Hematopoietic multipotent progenitor cell treated with erythropoietin and hydrocortisone succinate and interleukin-3 and kit ligand, for 6 days (in vitro differentiated cells): ENCODE data around the gene PROSER2.

ENCODE experiments used
- DNase-seq: peaks from one replicate; pipeline ENCODE4 v3.0.0-alpha.2; 2015

Gene PROSER2

DNA sequence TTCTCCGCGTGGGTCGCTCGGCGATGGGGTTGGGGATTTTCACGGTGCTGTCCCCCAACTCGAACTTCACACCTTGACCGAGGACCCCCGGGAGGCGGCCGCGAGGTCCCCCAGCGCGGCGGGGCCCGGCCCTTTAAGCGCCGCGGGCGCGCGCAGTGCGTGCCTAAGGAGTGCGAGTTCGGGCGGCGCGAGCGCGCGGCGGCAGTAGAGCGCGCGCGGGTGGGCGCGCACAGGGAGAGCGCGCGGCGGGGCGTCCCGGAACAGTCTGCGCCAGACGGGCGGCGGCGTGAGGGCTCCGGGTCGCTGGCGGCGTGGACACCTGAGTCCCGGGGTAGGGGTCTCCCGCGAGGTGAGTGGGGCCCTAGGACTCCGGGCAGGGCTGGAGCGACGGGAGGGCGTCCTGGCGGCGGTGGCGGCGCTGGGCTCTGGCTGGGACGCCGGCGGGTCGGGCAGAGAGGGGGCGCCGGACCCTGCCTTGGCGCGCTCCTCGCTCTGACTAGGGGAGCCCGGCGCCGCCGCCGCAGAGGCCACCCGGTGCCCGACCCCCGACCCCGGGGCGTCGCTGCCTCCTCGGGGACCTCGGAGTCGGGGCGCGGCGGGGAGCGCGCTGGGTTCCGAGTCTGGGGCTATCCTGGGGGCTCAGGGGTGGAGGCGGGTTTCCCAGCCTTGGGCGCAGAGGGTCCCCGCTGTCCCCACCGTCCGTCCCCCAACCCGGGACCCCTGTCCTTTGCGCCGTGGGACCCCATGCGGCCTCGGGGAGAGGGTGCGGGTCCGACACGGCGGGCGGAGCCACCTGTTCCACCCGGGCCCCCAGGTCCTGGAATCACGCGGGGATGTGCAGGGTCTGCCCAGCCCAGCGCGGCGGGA lies at the start of gene PROSER2:
TSS of gene PROSER2 (plus strand) at position 235 of the 867 bp plus-strand sequence. CDS start 28,722 bp downstream, outside the sequence.
- peak; percentile 87 for DNase-seq

DNA sequence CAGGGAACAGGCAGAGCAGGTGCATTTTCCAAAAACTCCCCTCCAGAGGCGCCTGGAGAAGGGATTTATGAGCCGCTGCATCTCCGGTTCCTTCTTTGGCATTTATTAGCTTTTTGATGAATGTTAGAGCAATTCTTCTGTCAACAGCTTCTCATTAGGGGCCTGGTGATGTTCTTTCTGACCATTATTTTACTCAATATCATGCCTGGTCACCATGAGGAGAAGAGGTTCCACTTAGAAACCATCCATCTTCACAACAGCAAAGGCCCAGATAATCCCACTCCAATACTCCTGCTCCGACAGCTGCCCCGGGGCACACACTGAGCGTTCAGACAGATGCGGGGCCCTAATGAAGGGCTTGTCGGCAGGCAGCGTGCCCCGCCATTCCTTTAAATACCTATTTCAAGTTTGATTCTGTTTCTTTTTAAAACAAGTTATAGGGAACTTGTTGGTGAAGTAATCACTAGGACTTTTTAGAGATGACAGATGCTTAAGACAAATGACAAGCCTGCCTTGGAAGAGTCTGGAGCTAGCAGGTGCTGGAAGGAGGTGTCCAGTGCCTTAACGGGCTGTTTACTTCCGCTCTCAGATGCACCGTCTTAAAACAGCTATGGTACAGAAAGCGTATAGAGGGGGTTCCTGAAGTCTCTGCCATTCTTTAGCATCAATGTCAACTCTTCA lies 49.3 kb upstream of the PROSER2 start:
- no peak for DNase-seq

- DNase-seq, result no peak
Observed at GRCh38 chr10:11775412-11775811, 47.7 kb upstream of the PROSER2 start.

- DNase-seq, result no peak
Observed at GRCh38 chr10:11776080-11776479, 47.1 kb upstream of the PROSER2 start.

DNA sequence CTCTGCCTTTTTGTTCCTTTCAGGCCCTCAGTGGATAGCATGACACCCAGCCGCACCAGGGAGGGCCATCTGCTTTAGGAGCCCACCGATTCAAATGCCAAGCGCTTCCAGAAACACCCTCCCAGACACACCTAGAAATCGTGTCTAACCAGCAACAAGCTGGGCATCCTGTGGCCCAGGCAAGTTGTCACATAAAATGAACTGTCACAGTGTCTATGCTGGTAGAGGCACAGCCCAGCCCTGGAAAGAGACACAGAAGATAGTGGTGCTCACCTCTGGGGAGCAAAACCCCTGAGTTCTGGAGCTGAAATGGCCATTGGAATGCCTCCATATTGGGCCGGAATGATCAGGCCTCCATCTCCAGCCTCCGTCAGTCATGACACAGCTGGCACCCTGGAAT lies 42.0 kb upstream of the PROSER2 start:
- no peak for DNase-seq

DNA sequence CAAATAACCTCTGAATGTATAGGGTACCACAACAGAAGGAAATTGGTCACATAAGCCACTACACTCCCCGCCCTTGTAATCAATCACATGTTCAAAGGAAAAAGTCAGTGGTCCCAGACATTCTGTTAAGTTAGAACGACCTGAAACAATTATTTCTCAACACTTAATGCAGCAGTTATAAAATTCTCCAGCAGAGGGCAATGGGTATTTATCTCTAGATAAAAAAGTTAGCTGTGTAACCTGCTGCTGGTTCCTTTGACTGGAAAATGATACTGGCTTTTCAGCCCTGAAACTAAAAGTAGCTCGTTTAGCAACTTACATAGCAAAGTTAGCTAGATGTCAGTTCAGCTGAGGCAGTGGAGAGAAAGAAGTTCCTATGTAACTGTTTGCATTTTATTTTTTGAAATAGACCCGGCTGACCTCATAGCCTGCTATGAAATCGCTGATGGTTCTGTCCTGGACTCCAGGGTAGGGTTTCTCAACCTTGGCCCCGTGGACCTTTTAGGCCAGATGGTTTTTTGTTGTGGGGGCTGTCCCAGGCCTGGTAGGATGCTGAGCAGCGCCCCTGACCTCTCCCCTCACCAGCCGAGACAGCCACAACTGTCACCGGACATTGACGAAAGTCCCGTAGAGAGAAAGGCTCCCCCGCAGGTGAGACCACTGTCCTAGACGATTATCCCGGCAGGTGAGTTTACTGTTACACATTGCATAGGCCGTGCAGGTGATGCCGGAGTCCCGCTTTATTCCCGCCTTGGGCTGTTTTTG lies 40.2 kb upstream of the PROSER2 start:
- DNase-seq, result peak; percentile 90

DNA sequence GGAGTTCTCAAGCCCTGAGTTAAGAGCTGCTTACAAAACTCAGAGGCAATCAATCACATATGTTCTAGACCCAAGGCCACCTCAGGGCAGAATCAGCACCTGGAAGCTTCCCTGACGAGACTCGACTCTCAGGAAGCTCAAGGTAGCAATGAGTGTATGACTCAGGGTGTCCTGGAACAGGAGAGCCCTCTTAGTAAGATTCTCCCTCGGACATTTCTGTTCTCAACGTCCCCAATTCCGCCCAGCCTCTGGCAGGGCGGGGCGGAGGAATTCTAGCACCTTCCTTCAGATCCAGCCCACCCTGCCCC lies 39.6 kb upstream of the PROSER2 start:
- no peak for DNase-seq

DNA sequence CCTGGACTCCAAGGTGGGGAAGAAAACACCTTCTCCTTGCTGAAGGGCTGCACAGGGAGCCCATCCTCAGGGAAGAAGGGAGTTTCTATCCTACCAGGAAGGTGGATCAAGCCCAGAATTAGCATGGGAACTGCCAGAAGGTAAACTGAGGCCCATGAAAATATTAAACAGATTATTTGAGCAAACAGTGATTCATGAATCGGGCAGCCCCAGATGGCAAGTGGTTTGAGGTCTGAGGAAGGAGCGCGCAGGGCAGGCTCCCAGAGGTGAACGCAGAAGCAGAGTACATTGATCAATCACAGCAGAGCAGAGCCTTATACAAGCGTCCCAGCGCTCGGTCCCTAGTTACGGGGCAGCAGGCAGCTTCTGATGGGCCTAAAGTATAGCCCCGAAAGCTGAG lies 35.8 kb upstream of the PROSER2 start:
- DNase-seq, result no peak

DNA sequence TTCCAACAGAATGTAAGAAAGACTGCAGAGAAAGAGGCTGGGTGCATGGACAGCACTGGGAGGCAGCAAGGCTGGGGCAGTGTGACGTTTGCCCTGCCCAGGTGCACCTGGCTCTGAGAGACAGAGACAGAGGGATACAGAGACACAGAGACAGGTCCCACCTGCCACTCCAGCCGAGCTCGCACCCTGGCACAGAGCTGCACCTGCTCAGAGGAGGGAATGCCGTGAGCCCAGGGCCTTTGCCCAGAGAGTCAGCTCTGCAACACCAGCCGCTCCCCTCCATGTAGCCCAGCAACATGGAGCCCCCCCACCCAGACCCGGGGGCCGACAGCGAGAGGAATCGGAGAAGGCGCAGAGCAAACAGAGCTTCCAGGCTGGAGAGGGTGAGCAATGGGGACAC lies 35.3 kb upstream of the PROSER2 start:
- DNase-seq, result no peak

GRCh38 chr10:11789306-11789705 lies 33.9 kb upstream of the PROSER2 start:
- no peak for DNase-seq

- no peak for DNase-seq
Observed at GRCh38 chr10:11789956-11790355, 33.2 kb upstream of the PROSER2 start.

DNA sequence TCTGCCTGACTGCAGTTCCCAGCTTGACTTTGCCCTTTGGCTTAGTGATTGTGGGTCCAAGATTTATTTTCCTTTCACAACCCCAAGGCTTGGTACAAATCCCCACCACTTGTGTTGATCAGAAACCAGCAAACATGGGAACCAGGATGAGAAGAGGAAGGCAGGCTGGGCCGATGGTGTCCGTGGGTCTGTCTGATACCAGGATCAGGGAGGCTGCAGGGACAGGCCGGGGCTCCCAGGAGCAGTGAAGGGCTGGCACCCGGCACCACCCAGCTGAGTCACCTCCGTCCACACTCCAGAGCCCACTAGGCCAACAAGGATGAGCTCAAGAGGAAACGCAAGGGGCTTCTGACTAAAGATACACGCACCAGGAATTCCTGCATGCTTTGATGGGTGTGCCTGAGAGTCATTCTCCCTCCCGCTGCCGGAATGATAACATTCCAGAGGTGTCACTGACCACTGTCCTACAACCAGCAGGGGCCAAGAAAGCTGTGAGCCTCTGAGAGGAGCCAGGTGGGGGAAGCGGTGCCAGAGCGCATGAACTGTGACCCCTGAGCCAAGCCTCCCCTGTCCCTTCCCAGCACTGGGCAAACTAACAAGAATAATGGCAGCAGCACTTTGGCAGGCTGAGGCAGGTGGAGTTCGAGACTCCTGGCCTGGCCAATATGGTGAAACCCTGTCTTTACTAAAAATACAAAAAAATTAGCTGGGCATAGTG lies 29.2 kb upstream of the PROSER2 start:
- DNase-seq, result no peak

- no peak for DNase-seq
Observed at GRCh38 chr10:11794566-11794965, 28.6 kb upstream of the PROSER2 start.

DNA sequence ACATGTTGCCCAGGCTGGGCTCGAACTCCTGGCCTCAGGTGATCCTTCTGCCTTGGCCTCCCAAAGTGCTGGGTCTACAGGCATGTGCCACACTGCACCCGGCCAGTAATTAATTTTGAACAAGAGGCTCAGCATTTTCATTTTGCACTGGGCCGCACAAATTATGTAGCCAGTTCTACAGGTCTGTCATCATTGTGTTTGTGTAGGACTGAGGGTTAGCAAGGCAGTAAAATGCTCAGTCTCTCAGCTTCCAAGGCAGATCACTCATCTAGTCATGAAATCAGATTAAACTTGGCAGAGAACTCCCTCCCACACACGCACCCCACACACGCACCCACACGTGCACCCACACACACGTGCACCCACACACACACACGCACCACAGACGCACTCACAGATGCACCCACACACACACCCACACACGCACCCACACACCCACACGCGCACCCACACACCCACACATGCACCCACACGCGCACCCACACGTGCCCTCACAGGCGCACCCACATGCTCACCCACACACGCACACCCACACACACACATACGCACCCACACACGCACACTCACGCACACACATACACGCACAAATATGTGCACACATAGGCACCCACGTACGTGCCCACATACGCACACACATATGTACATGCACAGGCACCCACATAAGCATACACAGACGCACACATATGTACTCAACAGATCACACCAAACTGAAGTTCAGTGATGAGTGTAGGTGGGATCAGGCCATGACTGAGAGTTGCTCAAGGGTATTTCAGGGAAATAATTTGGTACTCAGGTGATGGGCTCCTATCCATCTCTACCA lies 27.8 kb upstream of the PROSER2 start:
- no peak for DNase-seq

DNA sequence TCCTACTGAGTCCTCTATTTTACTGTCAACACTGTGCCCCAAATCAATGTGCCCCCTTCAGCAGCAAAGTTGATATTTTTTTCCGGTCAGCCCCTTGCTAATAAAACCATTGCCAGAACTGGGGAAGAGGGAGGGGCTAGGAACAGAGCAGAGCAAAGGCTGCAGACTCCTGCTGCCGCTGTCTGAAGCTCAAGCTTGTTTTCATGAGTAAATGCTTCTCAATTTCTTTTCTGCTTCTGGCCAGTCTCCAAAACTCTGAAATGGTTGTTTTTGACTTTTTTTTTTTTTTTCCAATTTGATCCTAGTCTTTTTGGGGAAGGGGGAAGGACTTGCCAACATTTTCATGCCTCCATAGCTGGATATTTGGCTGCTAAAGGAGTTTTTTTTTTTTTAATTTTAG lies 26.7 kb upstream of the PROSER2 start:
- no peak for DNase-seq

- no peak for DNase-seq
Observed at GRCh38 chr10:11797281-11797680, 25.9 kb upstream of the PROSER2 start.

GRCh38 chr10:11797847-11798633 lies 25.1 kb upstream of the PROSER2 start:
- no peak for DNase-seq

DNA sequence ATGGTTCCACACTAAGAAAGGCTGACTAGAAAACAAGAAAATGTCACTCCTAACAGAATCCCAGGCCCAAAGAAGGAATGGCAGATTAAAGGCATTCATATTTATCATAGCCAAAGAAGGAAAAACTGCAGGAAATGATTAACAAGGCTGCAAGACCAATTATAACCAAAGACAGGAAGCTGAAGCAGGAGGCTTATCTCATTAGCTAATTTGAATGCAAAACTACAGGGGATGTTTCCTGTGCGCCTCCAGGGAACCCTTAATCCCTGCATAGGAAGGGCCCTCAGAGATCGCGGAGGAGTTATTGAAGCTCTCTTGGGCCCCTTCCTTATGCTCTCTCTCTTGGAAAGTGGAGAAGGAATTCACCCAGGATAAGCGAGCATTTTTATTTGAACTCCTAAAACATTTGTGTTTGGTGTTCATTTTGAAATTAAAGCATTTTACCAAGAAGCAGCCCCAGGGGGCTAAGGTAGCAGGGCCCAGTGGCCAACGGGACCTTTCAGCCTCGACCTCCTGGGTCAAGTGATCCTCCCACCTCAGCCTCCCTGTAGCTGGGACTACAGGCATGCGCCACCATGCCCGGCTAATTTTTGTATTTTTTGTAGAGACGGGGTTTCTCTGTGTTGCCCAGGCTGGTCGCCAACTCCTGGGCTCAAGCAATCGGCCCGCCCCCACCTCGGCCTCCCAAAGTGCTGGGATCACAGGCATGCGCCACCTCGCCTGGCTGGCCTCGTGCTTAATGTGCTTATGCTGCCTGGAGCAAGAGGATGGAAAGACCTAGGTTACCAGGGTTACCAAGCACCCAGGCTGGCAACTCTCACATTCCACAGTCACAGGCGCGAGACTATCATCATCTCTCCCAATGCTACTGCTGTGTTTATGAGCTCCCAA lies 24.1 kb upstream of the PROSER2 start:
- DNase-seq, result peak; percentile 56

DNA sequence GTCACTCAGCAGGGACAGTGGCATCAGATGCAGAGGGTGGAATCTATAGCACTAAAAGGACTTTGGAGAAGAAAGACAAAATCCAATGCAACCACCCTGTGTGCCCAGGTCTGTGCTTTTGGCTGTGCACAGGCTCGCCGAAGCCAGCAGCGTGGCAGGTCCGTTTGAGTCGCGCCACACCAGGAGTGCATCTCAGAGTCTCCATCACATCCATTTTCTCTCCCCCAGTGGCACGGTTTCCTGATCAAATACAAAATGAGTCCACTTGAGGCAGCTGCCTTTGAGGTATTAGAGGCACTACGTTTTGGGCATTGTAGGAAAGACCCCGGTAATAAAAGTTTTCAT lies 23.4 kb upstream of the PROSER2 start:
- no peak for DNase-seq

DNA sequence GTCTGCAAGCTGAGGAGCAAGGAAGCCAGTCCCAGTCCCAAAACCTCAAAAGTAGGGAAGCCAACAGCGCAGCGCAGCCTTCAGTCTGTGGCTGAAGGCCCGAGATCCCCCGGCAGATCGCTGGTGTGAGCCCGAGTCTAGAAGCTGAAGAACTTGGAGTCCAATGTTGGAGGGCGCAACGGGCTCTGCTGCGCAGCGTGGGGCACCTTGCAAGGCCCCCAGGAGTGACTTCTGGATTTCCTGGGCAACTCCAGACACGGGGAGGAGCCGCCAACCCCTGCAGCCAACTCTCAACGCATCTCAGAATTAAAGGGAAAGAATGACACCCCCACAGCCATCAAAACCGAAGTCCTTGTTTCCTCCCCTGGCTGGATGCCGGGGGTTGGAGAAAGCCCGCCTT lies 18.8 kb upstream of the PROSER2 start:
- DNase-seq, result no peak
